SK-N-SH (cell line): ENCODE data around the gene MARS1. TPM values are rescaled to one million over a fixed set of nuclear protein-coding genes. Genes with fewer than 3 reads are reported as not detected.
"Not testable (repeated sequence)": the region's sequence is repeated elsewhere in the genome, so short reads cannot be mapped to it uniquely, and the experiment has no call there.

ENCODE experiments used
- CTCF ChIA-PET: fragments of 300-600, 350-600 bp; formaldehyde crosslinking; extraction: SDS; loops from one replicate; lab custom pipeline; 2021; lab: Yijun Ruan, JAX
- POLR2A ChIA-PET: fragments of 350-600 bp; sonication (Branson Sonifier 250); formaldehyde crosslinking; extraction: SDS; loops from one replicate; lab custom pipeline; 2020; ENCODE audit warnings: antibody characterized with exemption, inconsistent platforms; lab: Yijun Ruan, JAX
- DNase-seq: peaks from one replicate; pipeline ENCODE4 v3.0.0; 2012
- H2AFZ ChIP-seq: fragments of 200-600 bp; sonication (generic); 2 replicates; pipeline ENCODE4 v1.8.1; 2016; ENCODE audit warnings: antibody characterized with exemption, mild to moderate bottlenecking, low read depth
- H3F3A ChIP-seq: fragments of 200-600 bp; sonication (generic); replicated peaks from 2 replicates; pipeline ENCODE3; 2016; ENCODE audit warnings: antibody characterized with exemption, mild to moderate bottlenecking; ENCODE audit not compliant: insufficient read depth
- H3K27ac ChIP-seq, 2 experiments: fragments of 200-500 bp in 1 of 2; fragments of 200-600 bp in 1 of 2; sonication (Bioruptor generic) in 1 of 2; sonication (generic), shearing (Covaris generic) in 1 of 2; 2 replicates each; pipeline versions ENCODE4 v1.5.1 to v1.6.1; 2014 to 2016; ENCODE audit warnings: low read depth in 2 of 2, inconsistent platforms in 1 of 2, low read length in 1 of 2, mild to moderate bottlenecking in 1 of 2, mixed read lengths in 1 of 2
- H3K27me3 ChIP-seq: fragments of 200-600 bp; sonication (generic), shearing (Covaris generic); 2 replicates; pipeline ENCODE4 v1.6.1; 2016; ENCODE audit warnings: mixed run types; ENCODE audit not compliant: insufficient read depth
- H3K36me3 ChIP-seq, 2 experiments: fragments of 200-500 bp in 1 of 2; fragments of 200-600 bp in 1 of 2; sonication (Bioruptor generic) in 1 of 2; sonication (generic) in 1 of 2; replicated peaks in 1 of 2; 2 replicates each; pipeline versions ENCODE3 to v1.5.1; 2014 to 2016; ENCODE audit warnings: low read length in 1 of 2, mild to moderate bottlenecking in 1 of 2; ENCODE audit not compliant: insufficient read depth in 2 of 2, control insufficient read depth in 1 of 2
- H3K4me1 ChIP-seq, 2 experiments: fragments of 200-500 bp in 1 of 2; fragments of 200-600 bp in 1 of 2; sonication (Bioruptor generic) in 1 of 2; sonication (generic), shearing (Covaris generic) in 1 of 2; 2 replicates each; pipeline versions ENCODE4 v1.5.1 to v1.6.1; 2014 to 2016; ENCODE audit warnings: low read depth in 1 of 2, low read length in 1 of 2, mixed run types in 1 of 2; ENCODE audit not compliant: insufficient read depth in 2 of 2, control insufficient read depth in 1 of 2
- H3K4me2 ChIP-seq: fragments of 200-600 bp; sonication (generic), shearing (Covaris generic); 2 replicates; pipeline ENCODE4 v1.6.1; 2017; ENCODE audit warnings: mixed run types
- H3K4me3 ChIP-seq, 2 experiments: fragments of 200-500 bp in 1 of 2; fragments of 200-600 bp in 1 of 2; sonication (Bioruptor generic) in 1 of 2; sonication (generic), shearing (Covaris generic) in 1 of 2; 2 replicates each; pipeline versions ENCODE4 v1.5.1 to v1.8.1; 2014 to 2016; ENCODE audit warnings: low read depth in 2 of 2, inconsistent platforms in 1 of 2, low read length in 1 of 2, mild to moderate bottlenecking in 1 of 2, mixed read lengths in 1 of 2, moderate library complexity in 1 of 2
- H3K79me2 ChIP-seq: fragments of 200-600 bp; sonication (generic); 2 replicates; pipeline ENCODE4 v1.8.1; 2017; ENCODE audit warnings: mild to moderate bottlenecking; ENCODE audit not compliant: insufficient read depth
- H3K9ac ChIP-seq: fragments of 200-600 bp; sonication (generic); 2 replicates; pipeline ENCODE4 v1.6.1; 2017; ENCODE audit warnings: mixed run types
- H3K9me2 ChIP-seq: fragments of 200-600 bp; sonication (generic); 2 replicates; pipeline ENCODE4 v1.6.1; 2017; ENCODE audit warnings: mixed run types
- H3K9me3 ChIP-seq: fragments of 200-600 bp; sonication (generic); 2 replicates; pipeline ENCODE4 v1.6.1; 2017; ENCODE audit warnings: mixed run types, mild to moderate bottlenecking, moderate library complexity
- H4K20me1 ChIP-seq: fragments of 200-600 bp; sonication (generic); 2 replicates; pipeline ENCODE4 v1.6.1; 2017; ENCODE audit warnings: mild to moderate bottlenecking, mixed run types; ENCODE audit not compliant: insufficient read depth
- EZH2phosphoT487 ChIP-seq: fragments of 200-600 bp; sonication (generic); IDR thresholded peaks from 2 replicates; pipeline ENCODE4 v1.6.1; 2017; ENCODE audit warnings: low read depth, mixed run types, mild to moderate bottlenecking, antibody characterized with exemption, moderate library complexity, borderline replicate concordance
- FOSL2 ChIP-seq: IDR thresholded peaks from 2 replicates; pipeline ENCODE4 v1.4.0; 2012; ENCODE audit warnings: low read depth, mild to moderate bottlenecking, moderate library complexity, borderline replicate concordance
- GATA2 ChIP-seq: sonication (generic); formaldehyde crosslinking; IDR thresholded peaks from 2 replicates; pipeline ENCODE4 v1.5.0; 2020; ENCODE audit warnings: mild to moderate bottlenecking, missing genetic modification reagents
- POLR2AphosphoS5 ChIP-seq: IDR thresholded peaks from 2 replicates; pipeline ENCODE4 v1.6.1; 2012; ENCODE audit warnings: low read depth, low read length
- RFX5 ChIP-seq: IDR thresholded peaks from 2 replicates; pipeline ENCODE4 v1.6.1; 2012; ENCODE audit warnings: mild to moderate bottlenecking, improper control_type of control experiment, low read length
- SIN3A ChIP-seq: IDR thresholded peaks from 2 replicates; pipeline ENCODE4 v1.6.1; 2012; ENCODE audit warnings: low read depth, mild to moderate bottlenecking, low read length, moderate library complexity, borderline replicate concordance
- SMC3 ChIP-seq: IDR thresholded peaks from 2 replicates; pipeline ENCODE4 v1.6.1; 2012; ENCODE audit warnings: low read depth, low read length, improper control_type of control experiment
- YY1 ChIP-seq: IDR thresholded peaks from 2 replicates; pipeline ENCODE4 v1.4.0; 2012; ENCODE audit warnings: low read depth, mild to moderate bottlenecking
- WGBS: methylation state at CpG from one replicate; pipeline ENCODE4 v1.1.6; 2017; ENCODE audit warnings: low lambda C conversion rate; 5-methylcytosine and 5-hydroxymethylcytosine counted together
- polyA plus RNA-seq, 3 experiments: library from polyadenylated mRNA; depleted of rRNA; stranded (reverse); fragments of >200 nt; gene quantifications; 2 replicates each; pipeline ENCODE4 v1.2.3, GENCODE V29; 2012
- TF ChIP-seq, protein P1 (sequence below): IDR thresholded peaks from 2 replicates; pipeline ENCODE4; 2012
- TF ChIP-seq, protein P2 (sequence below): fragments of 150-350 bp; IDR thresholded peaks from 2 replicates; pipeline ENCODE4 v1.6.1; 2017; ENCODE audit warnings: antibody characterized with exemption, low read length, low read depth, borderline replicate concordance
- TF ChIP-seq, protein P3 (sequence below): fragments of 200-600 bp; sonication (generic); IDR thresholded peaks from 2 replicates; pipeline ENCODE4 v1.6.1; 2017; ENCODE audit warnings: antibody characterized with exemption, mild to moderate bottlenecking, moderate library complexity

Gene MARS1
- polyA plus RNA-seq, 1 of the 3 experiments (the other 2 are of a cell fraction) = 158 TPM

DNA sequence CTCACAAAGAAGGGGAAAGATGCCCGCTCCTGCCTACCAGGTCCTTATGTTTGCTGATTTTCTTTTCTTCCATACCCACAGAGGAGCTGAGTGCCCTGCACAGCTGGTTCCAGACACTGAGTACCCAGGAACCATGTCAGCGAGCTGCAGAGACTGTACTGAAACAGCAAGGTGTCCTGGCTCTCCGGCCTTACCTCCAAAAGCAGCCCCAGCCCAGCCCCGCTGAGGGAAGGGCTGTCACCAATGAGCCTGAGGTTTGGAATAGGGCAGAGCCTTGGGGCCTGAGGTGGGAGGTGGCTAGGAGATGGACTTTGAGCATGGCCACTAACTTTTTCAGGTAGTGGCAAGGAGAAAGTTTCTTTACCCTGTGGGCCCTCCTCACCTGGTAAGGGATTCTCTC is 2.3 kb downstream of the MARS1 start (continued):
- TF ChIP-seq, protein P1, sequence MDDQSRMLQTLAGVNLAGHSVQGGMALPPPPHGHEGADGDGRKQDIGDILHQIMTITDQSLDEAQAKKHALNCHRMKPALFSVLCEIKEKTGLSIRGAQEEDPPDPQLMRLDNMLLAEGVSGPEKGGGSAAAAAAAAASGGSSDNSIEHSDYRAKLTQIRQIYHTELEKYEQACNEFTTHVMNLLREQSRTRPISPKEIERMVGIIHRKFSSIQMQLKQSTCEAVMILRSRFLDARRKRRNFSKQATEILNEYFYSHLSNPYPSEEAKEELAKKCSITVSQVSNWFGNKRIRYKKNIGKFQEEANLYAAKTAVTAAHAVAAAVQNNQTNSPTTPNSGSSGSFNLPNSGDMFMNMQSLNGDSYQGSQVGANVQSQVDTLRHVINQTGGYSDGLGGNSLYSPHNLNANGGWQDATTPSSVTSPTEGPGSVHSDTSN = no peak
- TF ChIP-seq SIN3A (no peak), GATA2 (CRISPR knock-in tag) (no peak), RFX5 (no peak), YY1 (no peak), SMC3 (no peak)
- TF ChIP-seq, protein P2, sequence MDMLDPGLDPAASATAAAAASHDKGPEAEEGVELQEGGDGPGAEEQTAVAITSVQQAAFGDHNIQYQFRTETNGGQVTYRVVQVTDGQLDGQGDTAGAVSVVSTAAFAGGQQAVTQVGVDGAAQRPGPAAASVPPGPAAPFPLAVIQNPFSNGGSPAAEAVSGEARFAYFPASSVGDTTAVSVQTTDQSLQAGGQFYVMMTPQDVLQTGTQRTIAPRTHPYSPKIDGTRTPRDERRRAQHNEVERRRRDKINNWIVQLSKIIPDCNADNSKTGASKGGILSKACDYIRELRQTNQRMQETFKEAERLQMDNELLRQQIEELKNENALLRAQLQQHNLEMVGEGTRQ = no peak
- TF ChIP-seq, all 33 proteins: peak for 0

DNA sequence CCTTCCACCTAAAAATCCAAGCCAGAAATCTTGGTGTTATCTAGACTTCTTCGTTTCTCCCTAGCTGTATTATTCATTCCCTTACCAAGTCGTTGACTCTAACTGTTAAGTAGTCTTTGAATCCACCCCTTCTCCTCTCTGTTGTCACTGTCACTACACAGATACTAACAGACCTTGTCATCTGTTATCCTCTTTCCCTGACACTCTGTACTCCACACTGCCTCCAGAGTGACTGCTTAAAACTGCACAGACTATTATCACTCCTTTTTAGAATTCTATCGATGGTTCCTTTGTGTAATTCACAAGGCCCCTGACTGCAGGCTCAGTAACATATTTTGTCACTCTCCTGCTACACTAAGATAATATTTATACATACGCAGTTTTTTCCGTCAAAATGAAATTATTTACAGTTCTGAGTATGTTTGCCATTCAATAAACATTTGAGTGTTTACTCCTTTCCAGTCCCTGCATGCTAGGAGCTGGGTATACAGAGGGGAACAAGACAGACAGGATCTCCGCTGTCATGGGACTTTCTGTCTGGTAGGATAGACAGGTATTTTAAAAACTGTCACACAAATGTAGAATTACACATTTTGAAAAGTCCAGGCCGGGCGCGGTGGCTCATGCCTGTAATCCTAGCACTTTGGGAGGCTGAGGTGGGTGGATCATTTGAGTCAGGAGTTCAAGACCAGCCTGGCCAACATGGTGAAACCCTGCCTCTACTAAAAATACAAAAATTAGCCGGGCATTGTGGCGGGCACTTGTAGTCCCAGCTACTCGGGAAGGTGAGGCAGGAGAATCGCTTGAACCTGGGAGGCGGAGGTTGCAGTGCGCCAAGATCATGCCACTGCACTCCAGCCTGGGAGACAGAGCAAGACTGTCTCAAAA is 3.8 kb downstream of the MARS1 start:
- 92% methylated on average over 15 of the region's 15 CpGs for WGBS
- DNase-seq = no peak
- TF ChIP-seq, protein P3, sequence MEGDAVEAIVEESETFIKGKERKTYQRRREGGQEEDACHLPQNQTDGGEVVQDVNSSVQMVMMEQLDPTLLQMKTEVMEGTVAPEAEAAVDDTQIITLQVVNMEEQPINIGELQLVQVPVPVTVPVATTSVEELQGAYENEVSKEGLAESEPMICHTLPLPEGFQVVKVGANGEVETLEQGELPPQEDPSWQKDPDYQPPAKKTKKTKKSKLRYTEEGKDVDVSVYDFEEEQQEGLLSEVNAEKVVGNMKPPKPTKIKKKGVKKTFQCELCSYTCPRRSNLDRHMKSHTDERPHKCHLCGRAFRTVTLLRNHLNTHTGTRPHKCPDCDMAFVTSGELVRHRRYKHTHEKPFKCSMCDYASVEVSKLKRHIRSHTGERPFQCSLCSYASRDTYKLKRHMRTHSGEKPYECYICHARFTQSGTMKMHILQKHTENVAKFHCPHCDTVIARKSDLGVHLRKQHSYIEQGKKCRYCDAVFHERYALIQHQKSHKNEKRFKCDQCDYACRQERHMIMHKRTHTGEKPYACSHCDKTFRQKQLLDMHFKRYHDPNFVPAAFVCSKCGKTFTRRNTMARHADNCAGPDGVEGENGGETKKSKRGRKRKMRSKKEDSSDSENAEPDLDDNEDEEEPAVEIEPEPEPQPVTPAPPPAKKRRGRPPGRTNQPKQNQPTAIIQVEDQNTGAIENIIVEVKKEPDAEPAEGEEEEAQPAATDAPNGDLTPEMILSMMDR = peak; percentile 31; the same call in 1 of the 2 replicates
- TF ChIP-seq POLR2AphosphoS5 (no peak), FOSL2 (no peak), EZH2phosphoT487 (no peak)

DNA sequence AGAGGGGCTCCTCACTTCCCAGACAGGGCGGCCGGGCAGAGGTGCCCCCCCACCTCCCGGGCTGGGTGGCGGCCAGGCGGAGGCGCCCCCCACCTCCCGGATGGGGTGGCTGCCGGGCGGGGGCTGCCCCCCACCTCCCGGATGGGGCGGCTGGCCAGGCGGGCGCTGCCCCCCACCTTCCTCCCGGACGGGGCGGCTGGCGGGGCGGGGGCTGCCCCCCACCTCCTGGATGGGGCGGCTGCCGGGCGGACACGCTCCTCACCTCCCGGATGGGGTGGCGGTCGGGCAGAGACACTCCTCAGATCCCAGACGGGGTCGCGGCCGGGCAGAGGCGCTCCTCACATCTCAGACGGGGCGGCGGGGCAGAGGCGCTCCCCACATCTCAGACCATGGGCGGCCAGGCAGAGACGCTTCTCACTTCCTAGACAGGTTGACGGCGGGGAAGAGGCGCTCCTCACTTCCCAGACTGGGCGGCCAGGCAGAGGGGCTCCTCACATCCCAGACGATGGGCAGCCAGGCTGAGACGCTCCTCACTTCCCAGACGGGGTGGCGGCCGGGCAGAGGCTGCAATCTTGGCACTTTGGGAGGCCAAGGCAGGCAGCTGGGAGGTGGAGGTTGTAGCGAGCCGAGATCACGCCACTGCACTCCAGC is 7.3 kb downstream of the MARS1 start:
- POLR2A ChIA-PET, H3K4me2 ChIP-seq: not testable (repeated sequence)

More for the DNA sequence above, 3.8 kb downstream of the MARS1 start:
- no peak overlapping the region for H3K27ac ChIP-seq
- peaks cover 40% of the 10 kb centered on the region for H3K79me2 ChIP-seq
- H3K36me3 ChIP-seq = peaks cover 37 to 54% of the 10 kb centered on the region in 2 experiments
- ChIA-PET CTCF (interaction anchor here (0.9 to 1.9 kb wide), 3 partner anchors 10 to 25 kb away, joined by 3 to 7 read pairs (median 3); no protein-coding TSS in a partner anchor), POLR2A (interaction anchor here (1.6 kb wide), 1 partner anchor 28 kb away, joined by 4 read pairs; the partner anchor contains the start of gene DDIT3)
- H3K4me3 ChIP-seq = no peak overlapping the region
- no peak overlapping the region for H3K4me2 ChIP-seq
- peaks cover 6 to 9% of the 10 kb centered on the region in 2 experiments; a peak in 3 of 4 replicates for H3K4me1 ChIP-seq
- no peaks in the 10 kb centered on the region for H3K27me3 ChIP-seq
- no peaks in the 10 kb centered on the region for H3K9me3 ChIP-seq
- no peak overlapping the region for H3K9ac ChIP-seq
- no peak overlapping the region for H2AFZ ChIP-seq
- H4K20me1 ChIP-seq = 0 out of 2 replicates have a peak, but pooled peaks cover 4% of the 10 kb centered on the region
- H3K9me2 ChIP-seq = no peaks in the 10 kb centered on the region
- peaks cover 7% of the 10 kb centered on the region for H3F3A ChIP-seq

More for the DNA sequence above, 7.3 kb downstream of the MARS1 start:
- H3K27ac ChIP-seq, H3K27me3 ChIP-seq, H3K9me3 ChIP-seq, DNase-seq, CTCF ChIA-PET, H3K4me1 ChIP-seq, H4K20me1 ChIP-seq, H3K4me3 ChIP-seq, H3K9ac ChIP-seq, H3K9me2 ChIP-seq, H2AFZ ChIP-seq: not testable (repeated sequence)
- peaks cover 10% of the 10 kb centered on the region for H3F3A ChIP-seq
- H3K79me2 ChIP-seq = peaks cover 20% of the 10 kb centered on the region
- peaks cover 51 to 70% of the 10 kb centered on the region in 2 experiments for H3K36me3 ChIP-seq
- WGBS = 96% methylated on average over 19 of the region's 48 CpGs
